C4-2B (cell line): ENCODE data around the gene CYLD.

Experiments used
- CTCF ChIP-seq: fragments of 450-650 bp; conservative IDR thresholded peaks from 2 replicates; pipeline ENCODE4 v1.5.1; 2017; ENCODE audit warnings: mild to moderate bottlenecking
- ZFX ChIP-seq: fragments of 450-650 bp; IDR thresholded peaks from 2 replicates; pipeline ENCODE4 v1.6.1; 2017

GRCh38 chr16:50802000-50802399 lies 60.1 kb downstream of the CYLD start:
- TF ChIP-seq CTCF (no peak), ZFX (no peak)
